Body of pancreas (tissue), 4 donors: Measurements from ENCODE around the gene MFRP.
A peak's percentile ranks its signal among the peaks of the same experiment; 100 is the strongest.

Experiments used
- CTCF ChIP-seq, 7 experiments: fragments of 450-650 bp in 4 of 7; fragments of 200-600 bp in 3 of 7; sonication (generic) in 3 of 7; IDR thresholded peaks; one replicate each; pipeline ENCODE4 v1.5.1; 2016 to 2019; ENCODE audit warnings: antibody characterized with exemption in 7 of 7
- POLR2A ChIP-seq, 3 donors: fragments of 450-650 bp; IDR thresholded peaks; one replicate each; pipeline ENCODE4 v1.6.1; 2016; ENCODE audit warnings: antibody characterized with exemption in 3 of 3, mild to moderate bottlenecking in 2 of 3

- TF ChIP-seq CTCF (IDR thresholded peaks at IDR 0.05): peak in 1 of 7 experiments; percentile 2
- peak; percentile 25 to 81 (median 80) for TF ChIP-seq POLR2A (IDR thresholded peaks at IDR 0.05)
These were observed 12.2 kb downstream of the MFRP start, which contains the start of gene RNF26 for GRCh38 chr11:119334174-119334930.
